Mammary epithelial cell (primary cell): ENCODE data around the gene PCDHGA6.

Experiments used
- EZH2 ChIP-seq: IDR thresholded peaks from 2 replicates; pipeline ENCODE4 v1.6.1; 2012; ENCODE audit warnings: low read length, inconsistent platforms, borderline replicate concordance
- TF ChIP-seq, protein P1 (sequence below), 2 donors: IDR thresholded peaks in 1 of 2; conservative IDR thresholded peaks in 1 of 2; 2 replicates each; pipeline ENCODE4 v1.5.1; 2011 to 2012; ENCODE audit warnings: inconsistent platforms in 2 of 2, low read length in 2 of 2, mild to moderate bottlenecking in 2 of 2, control low read depth in 1 of 2, low read depth in 1 of 2; ENCODE audit not compliant: insufficient read depth in 1 of 2; ENCODE audit errors: extremely low read depth in 1 of 2

DNA sequence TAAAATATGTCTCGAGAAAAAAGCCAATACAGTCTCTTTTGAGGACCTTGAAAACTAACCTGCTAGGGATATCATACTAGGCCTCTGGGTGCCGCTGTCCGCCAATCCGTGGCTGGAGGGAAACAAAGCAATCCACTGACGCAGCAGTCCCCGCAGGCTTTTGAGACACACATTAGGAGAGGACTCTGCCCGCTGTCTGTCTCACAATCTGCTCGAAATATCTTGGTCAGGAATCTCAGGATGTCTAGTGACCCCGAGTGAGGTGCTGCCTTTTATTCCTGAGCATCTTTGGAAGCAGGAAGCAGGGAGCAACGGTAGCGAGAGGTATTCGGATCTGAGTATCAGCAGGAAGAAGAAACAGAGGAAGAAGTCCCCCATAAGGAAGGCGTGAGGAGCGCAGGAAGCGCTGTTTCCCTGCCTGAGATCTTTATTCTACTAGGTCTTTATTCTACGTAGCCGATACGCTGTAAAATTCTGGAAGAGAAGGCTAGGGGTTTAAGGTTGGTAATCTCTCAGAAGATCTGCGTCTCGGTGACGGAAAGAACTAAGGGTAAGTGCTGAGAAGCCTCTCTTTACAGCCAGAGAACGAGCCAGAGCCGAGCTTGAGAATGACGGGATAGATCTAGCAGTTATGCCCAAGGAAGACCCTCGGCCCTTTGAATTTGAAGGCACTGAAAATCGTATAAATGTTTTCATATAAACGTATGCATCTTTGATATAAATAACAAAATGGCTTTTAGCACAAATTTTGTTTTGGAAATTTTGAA is 47.4 kb upstream of the PCDHGA6 start:
- TF ChIP-seq, protein P1, sequence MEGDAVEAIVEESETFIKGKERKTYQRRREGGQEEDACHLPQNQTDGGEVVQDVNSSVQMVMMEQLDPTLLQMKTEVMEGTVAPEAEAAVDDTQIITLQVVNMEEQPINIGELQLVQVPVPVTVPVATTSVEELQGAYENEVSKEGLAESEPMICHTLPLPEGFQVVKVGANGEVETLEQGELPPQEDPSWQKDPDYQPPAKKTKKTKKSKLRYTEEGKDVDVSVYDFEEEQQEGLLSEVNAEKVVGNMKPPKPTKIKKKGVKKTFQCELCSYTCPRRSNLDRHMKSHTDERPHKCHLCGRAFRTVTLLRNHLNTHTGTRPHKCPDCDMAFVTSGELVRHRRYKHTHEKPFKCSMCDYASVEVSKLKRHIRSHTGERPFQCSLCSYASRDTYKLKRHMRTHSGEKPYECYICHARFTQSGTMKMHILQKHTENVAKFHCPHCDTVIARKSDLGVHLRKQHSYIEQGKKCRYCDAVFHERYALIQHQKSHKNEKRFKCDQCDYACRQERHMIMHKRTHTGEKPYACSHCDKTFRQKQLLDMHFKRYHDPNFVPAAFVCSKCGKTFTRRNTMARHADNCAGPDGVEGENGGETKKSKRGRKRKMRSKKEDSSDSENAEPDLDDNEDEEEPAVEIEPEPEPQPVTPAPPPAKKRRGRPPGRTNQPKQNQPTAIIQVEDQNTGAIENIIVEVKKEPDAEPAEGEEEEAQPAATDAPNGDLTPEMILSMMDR (conservative IDR thresholded peaks at IDR 0.05 in 1 of 2, IDR thresholded peaks at IDR 0.05 in 1 of 2; ENCODE audit: extremely low read depth in 1 of 2, insufficient read depth in 1 of 2, low read depth in 1 of 2, low read length in 2 of 2), result peak; percentile 62 to 82
- no peak for TF ChIP-seq EZH2
